Keratinocyte (primary cell): ENCODE results near the gene CDH13. TPM values are rescaled to one million over a fixed set of nuclear protein-coding genes. Genes with fewer than 3 reads are reported as not detected.

Source experiments
- DNase-seq: peaks from one replicate; pipeline ENCODE4 v3.0.0-alpha.2; 2011; ENCODE audit warnings: low read depth, missing footprints, low spot score
- FAIRE-seq: peaks from 2 replicates; lab custom pipeline; 2011; peaks lifted over from hg19 to GRCh38; lab: Jason Lieb, UNC
- H2AFZ ChIP-seq: 2 replicates; pipeline ENCODE4 v1.6.0; 2012; ENCODE audit warnings: low read length, control low read depth, inconsistent platforms; ENCODE audit not compliant: control insufficient read depth
- H3K27ac ChIP-seq: 2 replicates; pipeline ENCODE4 v1.5.1; 2011; ENCODE audit warnings: low read length; ENCODE audit not compliant: control insufficient read depth, insufficient read depth
- H3K27me3 ChIP-seq: 3 replicates; pipeline ENCODE4 v1.6.0; 2011; ENCODE audit warnings: low read length; ENCODE audit not compliant: control insufficient read depth, insufficient read depth; ENCODE audit errors: extremely low read depth
- H3K36me3 ChIP-seq, 2 experiments: 2 replicates in 1 of 2; 3 replicates in 1 of 2; pipeline ENCODE4 v1.5.1; 2011; ENCODE audit warnings: low read length in 2 of 2, mild to moderate bottlenecking in 1 of 2; ENCODE audit not compliant: control insufficient read depth in 2 of 2, insufficient read depth in 2 of 2; ENCODE audit errors: extremely low read depth in 1 of 2
- H3K4me1 ChIP-seq: 3 replicates; pipeline ENCODE4 v1.5.1; 2011; ENCODE audit warnings: low read length; ENCODE audit not compliant: control insufficient read depth, insufficient read depth; ENCODE audit errors: extremely low read depth
- H3K4me2 ChIP-seq: 3 replicates; pipeline ENCODE4 v1.6.0; 2011; ENCODE audit warnings: low read depth, low read length; ENCODE audit not compliant: control insufficient read depth, insufficient read depth; ENCODE audit errors: extremely low read depth
- H3K4me3 ChIP-seq, 3 experiments: fragments of 200-600 bp in 1 of 3; sonication (generic) in 1 of 3; 2 replicates in 2 of 3; 3 replicates in 1 of 3; pipeline ENCODE4 v1.5.1; 2011 to 2016; ENCODE audit warnings: low read length in 3 of 3, mild to moderate bottlenecking in 3 of 3, control low read depth in 2 of 3, inconsistent platforms in 1 of 3, low read depth in 1 of 3, mixed read lengths in 1 of 3, mixed run types in 1 of 3, moderate library complexity in 1 of 3; ENCODE audit not compliant: control insufficient read depth in 2 of 3, insufficient read depth in 2 of 3; ENCODE audit errors: extremely low read depth in 1 of 3
- H3K79me2 ChIP-seq: 2 replicates; pipeline ENCODE4 v1.6.0; 2012; ENCODE audit warnings: low read length; ENCODE audit not compliant: control insufficient read depth, insufficient read depth
- H3K9ac ChIP-seq: 3 replicates; pipeline ENCODE4 v1.6.0; 2011; ENCODE audit warnings: low read length; ENCODE audit not compliant: control insufficient read depth, insufficient read depth; ENCODE audit errors: extremely low read depth
- H3K9me1 ChIP-seq: 3 replicates; pipeline ENCODE4 v1.6.0; 2011; ENCODE audit warnings: low read length; ENCODE audit not compliant: control insufficient read depth, insufficient read depth; ENCODE audit errors: extremely low read depth
- H3K9me3 ChIP-seq: 2 replicates; pipeline ENCODE4 v1.5.1; 2012; ENCODE audit warnings: low read depth, low read length; ENCODE audit not compliant: control insufficient read depth
- H4K20me1 ChIP-seq: 3 replicates; pipeline ENCODE4 v1.6.0; 2011; ENCODE audit warnings: low read length; ENCODE audit not compliant: control insufficient read depth, insufficient read depth; ENCODE audit errors: extremely low read depth
- CTCF ChIP-seq, 3 experiments: IDR thresholded peaks in 1 of 3; conservative IDR thresholded peaks in 1 of 3; optimal IDR thresholded peaks in 1 of 3; 2 replicates in 2 of 3; 3 replicates in 1 of 3; pipeline versions ENCODE3 to v1.5.1; 2011; ENCODE audit warnings: low read length in 3 of 3, mild to moderate bottlenecking in 3 of 3, moderate library complexity in 2 of 3, control low read depth in 1 of 3, inconsistent platforms in 1 of 3; ENCODE audit not compliant: insufficient read depth in 2 of 3; ENCODE audit errors: extremely low read depth in 1 of 3
- EZH2 ChIP-seq: IDR thresholded peaks from one replicate; pipeline ENCODE4 v1.6.1; 2012; ENCODE audit warnings: inconsistent platforms, mild to moderate bottlenecking, low read length, moderate library complexity
- dilution Hi-C: fragments of 300-500 bp; cut with MboI; formaldehyde crosslinking; loops from one replicate; pipeline ENCODE4 v1.7.0; 2020; ENCODE audit warnings: low sequenced_read_pairs; ENCODE audit not compliant: extremely low pct_ligation_motif_present
- polyA plus RNA-seq, 5 experiments: library from polyadenylated mRNA; depleted of rRNA in 3 of 5; stranded (reverse) in 3 of 5; stranded (forward) in 1 of 5; unstranded in 1 of 5; fragments of >200 nt; gene quantifications; 1 replicate in 1 of 5; 2 replicates in 3 of 5; 3 replicates in 1 of 5; pipeline versions ENCODE4 v1.2.1 to v1.2.3, GENCODE V29; 2011 to 2012; ENCODE audit warnings: missing spikeins in 2 of 5, low read depth in 1 of 5, low replicate concordance in 1 of 5

The CDH13 gene
- polyA plus RNA-seq, 1 donor (not counting 4 experiments of a cell fraction or from before 2014, with no cell fraction given) = 111 TPM

- Histone ChIP-seq H3K4me2 (no peak overlapping the region), H3K27ac (no peak overlapping the region), H2AFZ (no peak overlapping the region), H3K9ac (no peak overlapping the region), H4K20me1 (no peaks in the 10 kb centered on the region), H3K36me3 (no peaks in the 10 kb centered on the region), H3K9me1 (no peaks in the 10 kb centered on the region), H3K4me1 (no peaks in the 10 kb centered on the region), H3K79me2 (no peaks in the 10 kb centered on the region), H3K9me3 (no peaks in the 10 kb centered on the region), H3K4me3 (no peak overlapping the region), H3K27me3 (no peaks in the 10 kb centered on the region)
- TF ChIP-seq EZH2 (no peak), CTCF (optimal IDR thresholded peaks at IDR 0.05 in 1 of 3, IDR thresholded peaks at IDR 0.05 in 1 of 3, conservative IDR thresholded peaks at IDR 0.05 in 1 of 3; ENCODE audit: extremely low read depth in 1 of 3, insufficient read depth in 2 of 3, low read length in 3 of 3) (no peak)
- FAIRE-seq (no peak), DNase-seq (no peak)
- dilution Hi-C loops = no loop called here
Observed at GRCh38 chr16:83700918-83701317, 1074.1 kb downstream of the CDH13 start.

- no peaks in the 10 kb centered on the region for H3K27me3 ChIP-seq
- no peaks in the 10 kb centered on the region for H3K4me1 ChIP-seq
- no peaks in the 10 kb centered on the region for H3K9me3 ChIP-seq
- H3K4me2 ChIP-seq = no peak overlapping the region
- FAIRE-seq = no peak
- DNase-seq = no peak
- TF ChIP-seq EZH2 = no peak
- TF ChIP-seq CTCF (optimal IDR thresholded peaks at IDR 0.05 in 1 of 3, IDR thresholded peaks at IDR 0.05 in 1 of 3, conservative IDR thresholded peaks at IDR 0.05 in 1 of 3; ENCODE audit: extremely low read depth in 1 of 3, insufficient read depth in 2 of 3, low read length in 3 of 3) = no peak
- no peak overlapping the region for H2AFZ ChIP-seq
- no peak overlapping the region for H3K4me3 ChIP-seq
- dilution Hi-C loops = no loop called here
- no peak overlapping the region for H3K27ac ChIP-seq
- H3K9me1 ChIP-seq = no peaks in the 10 kb centered on the region
- H3K9ac ChIP-seq = no peak overlapping the region
- H3K79me2 ChIP-seq = no peaks in the 10 kb centered on the region
- no peaks in the 10 kb centered on the region for H3K36me3 ChIP-seq
- H4K20me1 ChIP-seq = no peaks in the 10 kb centered on the region
Observed at GRCh38 chr16:83701494-83701893, 1074.7 kb downstream of the CDH13 start.
